Measurements from ENCODE around the gene SGPP2. TPM values are rescaled to one million over a fixed set of nuclear protein-coding genes. Genes with fewer than 3 reads are reported as not detected.
A peak's percentile ranks its signal among the peaks of the same experiment; 100 is the strongest.
"Not testable (repeated sequence)": the region's sequence is repeated elsewhere in the genome, so short reads cannot be mapped to it uniquely, and the experiment has no call there.

The SGPP2 gene
- total RNA-seq, 2 donors from 2014 or later = 54.0 to 96.5 TPM

- no peak for DNase-seq
- intact Hi-C loops (cut with DNase I) = no loop called here
- Histone ChIP-seq H3K27ac (no peak overlapping the region), H3K27me3 (no peaks in the 10 kb centered on the region), H3K36me3 (no peaks in the 10 kb centered on the region), H3K4me1 (no peaks in the 10 kb centered on the region), H3K9ac (ENCODE audit: low read depth in 2 of 2, low read length in 2 of 2) (no peak overlapping the region), H3K4me3 (no peak overlapping the region), H3K9me3 (no peaks in the 10 kb centered on the region)
- TF ChIP-seq, protein P1, sequence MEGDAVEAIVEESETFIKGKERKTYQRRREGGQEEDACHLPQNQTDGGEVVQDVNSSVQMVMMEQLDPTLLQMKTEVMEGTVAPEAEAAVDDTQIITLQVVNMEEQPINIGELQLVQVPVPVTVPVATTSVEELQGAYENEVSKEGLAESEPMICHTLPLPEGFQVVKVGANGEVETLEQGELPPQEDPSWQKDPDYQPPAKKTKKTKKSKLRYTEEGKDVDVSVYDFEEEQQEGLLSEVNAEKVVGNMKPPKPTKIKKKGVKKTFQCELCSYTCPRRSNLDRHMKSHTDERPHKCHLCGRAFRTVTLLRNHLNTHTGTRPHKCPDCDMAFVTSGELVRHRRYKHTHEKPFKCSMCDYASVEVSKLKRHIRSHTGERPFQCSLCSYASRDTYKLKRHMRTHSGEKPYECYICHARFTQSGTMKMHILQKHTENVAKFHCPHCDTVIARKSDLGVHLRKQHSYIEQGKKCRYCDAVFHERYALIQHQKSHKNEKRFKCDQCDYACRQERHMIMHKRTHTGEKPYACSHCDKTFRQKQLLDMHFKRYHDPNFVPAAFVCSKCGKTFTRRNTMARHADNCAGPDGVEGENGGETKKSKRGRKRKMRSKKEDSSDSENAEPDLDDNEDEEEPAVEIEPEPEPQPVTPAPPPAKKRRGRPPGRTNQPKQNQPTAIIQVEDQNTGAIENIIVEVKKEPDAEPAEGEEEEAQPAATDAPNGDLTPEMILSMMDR (IDR thresholded peaks at IDR 0.05) = no peak
Observed at GRCh38 chr2:222577341-222577740, 153.0 kb downstream of the SGPP2 start.

DNA sequence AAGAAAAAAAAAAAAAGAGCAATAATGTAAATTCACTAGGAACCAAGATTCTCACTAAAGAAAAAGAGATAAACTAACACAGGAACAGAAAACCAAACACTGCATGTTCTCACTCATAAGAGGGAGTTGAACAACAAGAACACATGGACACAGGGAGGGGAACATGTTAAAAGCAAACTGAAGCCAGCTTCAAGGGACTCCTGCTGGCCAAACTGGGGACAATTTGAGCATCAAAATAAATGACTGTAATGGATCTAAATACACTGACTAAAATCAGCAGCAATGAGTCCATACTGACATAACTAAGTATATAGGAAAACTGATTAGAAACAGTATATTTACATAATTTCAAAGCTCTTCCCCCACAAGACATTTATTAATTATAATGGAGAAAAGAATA, 158.6 kb downstream of the SGPP2 start:
- Histone ChIP-seq H3K36me3 (no peaks in the 10 kb centered on the region), H3K9me3 (no peaks in the 10 kb centered on the region), H3K27ac (no peak overlapping the region), H3K9ac (ENCODE audit: low read depth in 2 of 2, low read length in 2 of 2) (no peak overlapping the region), H3K27me3 (no peaks in the 10 kb centered on the region), H3K4me1 (no peaks in the 10 kb centered on the region), H3K4me3 (no peak overlapping the region)
- intact Hi-C loops (cut with DNase I) = no loop called here
- TF ChIP-seq, protein P1 (IDR thresholded peaks at IDR 0.05) = no peak
- no peak for DNase-seq

- H3K9me3 ChIP-seq; intact Hi-C loops (cut with DNase I); H3K27me3 ChIP-seq; H3K36me3 ChIP-seq; H3K4me1 ChIP-seq; H3K4me3 ChIP-seq; DNase-seq; H3K27ac ChIP-seq; H3K9ac ChIP-seq (ENCODE audit: low read depth in 2 of 2, low read length in 2 of 2): not testable (repeated sequence)
Observed at GRCh38 chr2:222584589-222584988, 160.2 kb downstream of the SGPP2 start.

GRCh38 chr2:222591661-222592060, 167.3 kb downstream of the SGPP2 start:
- TF ChIP-seq, protein P1 (IDR thresholded peaks at IDR 0.05) = no peak
- H3K4me1 ChIP-seq = no peaks in the 10 kb centered on the region

DNA sequence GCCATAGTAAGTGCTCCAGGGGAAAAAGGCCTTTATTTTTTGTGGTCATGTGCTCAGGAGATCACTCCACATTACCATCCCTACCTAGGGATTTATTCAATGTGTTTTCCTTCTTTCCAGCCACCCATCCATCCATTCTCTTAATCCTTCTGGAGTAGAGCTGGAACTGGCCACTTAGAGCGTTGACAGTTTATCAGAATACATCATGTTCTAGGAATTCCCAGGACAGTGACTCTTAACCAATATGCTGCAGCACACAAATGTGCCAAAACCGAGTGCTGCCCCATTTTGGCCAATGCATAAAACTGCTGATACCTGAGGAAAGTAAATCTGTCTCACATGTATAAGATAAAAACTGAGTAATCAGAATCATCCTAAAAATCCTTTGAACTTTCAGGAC, 167.8 kb downstream of the SGPP2 start:
- H3K27me3 ChIP-seq = no peaks in the 10 kb centered on the region
- H3K36me3 ChIP-seq = no peaks in the 10 kb centered on the region
- intact Hi-C loops (cut with DNase I) = no loop called here
- no peaks in the 10 kb centered on the region for H3K9me3 ChIP-seq
- H3K27ac ChIP-seq = no peak overlapping the region
- no peak for DNase-seq
- TF ChIP-seq, protein P1 (IDR thresholded peaks at IDR 0.05) = no peak
- no peaks in the 10 kb centered on the region for H3K4me1 ChIP-seq
- H3K9ac ChIP-seq (ENCODE audit: low read depth in 2 of 2, low read length in 2 of 2) = no peak overlapping the region
- H3K4me3 ChIP-seq = no peak overlapping the region

More at GRCh38 chr2:222591661-222592060, 167.3 kb downstream of the SGPP2 start:
- intact Hi-C loops (cut with DNase I) = no loop called here
- Histone ChIP-seq H3K9me3 (no peaks in the 10 kb centered on the region), H3K9ac (ENCODE audit: low read depth in 2 of 2, low read length in 2 of 2) (no peak overlapping the region), H3K27me3 (no peaks in the 10 kb centered on the region), H3K27ac (no peak overlapping the region), H3K4me3 (no peak overlapping the region), H3K36me3 (no peaks in the 10 kb centered on the region)
- no peak for DNase-seq

- peak overlapping the region; percentile 21 for H3K27ac ChIP-seq
- no peaks in the 10 kb centered on the region for H3K36me3 ChIP-seq
- H3K9me3 ChIP-seq = no peaks in the 10 kb centered on the region
- H3K4me1 ChIP-seq = no peaks in the 10 kb centered on the region
- H3K27me3 ChIP-seq = no peaks in the 10 kb centered on the region
- TF ChIP-seq, protein P1 (IDR thresholded peaks at IDR 0.05) = no peak
- intact Hi-C loops (cut with DNase I) = no loop called here
- H3K4me3 ChIP-seq = no peak overlapping the region
- DNase-seq = peak; percentile 47
- H3K9ac ChIP-seq (ENCODE audit: low read depth in 2 of 2, low read length in 2 of 2) = no peak overlapping the region
Observed at GRCh38 chr2:222594679-222595078, 170.3 kb downstream of the SGPP2 start.
